ENCODE results near the gene BPNT1. TPM values are rescaled to one million over a fixed set of nuclear protein-coding genes. Genes with fewer than 3 reads are reported as not detected.

BPNT1 gene
- total and polyA plus RNA-seq, 2 of the 13 experiments (the other 11 are each of a cell fraction or from before 2014, with no cell fraction given), result 35.2 to 43.9 TPM

DNA sequence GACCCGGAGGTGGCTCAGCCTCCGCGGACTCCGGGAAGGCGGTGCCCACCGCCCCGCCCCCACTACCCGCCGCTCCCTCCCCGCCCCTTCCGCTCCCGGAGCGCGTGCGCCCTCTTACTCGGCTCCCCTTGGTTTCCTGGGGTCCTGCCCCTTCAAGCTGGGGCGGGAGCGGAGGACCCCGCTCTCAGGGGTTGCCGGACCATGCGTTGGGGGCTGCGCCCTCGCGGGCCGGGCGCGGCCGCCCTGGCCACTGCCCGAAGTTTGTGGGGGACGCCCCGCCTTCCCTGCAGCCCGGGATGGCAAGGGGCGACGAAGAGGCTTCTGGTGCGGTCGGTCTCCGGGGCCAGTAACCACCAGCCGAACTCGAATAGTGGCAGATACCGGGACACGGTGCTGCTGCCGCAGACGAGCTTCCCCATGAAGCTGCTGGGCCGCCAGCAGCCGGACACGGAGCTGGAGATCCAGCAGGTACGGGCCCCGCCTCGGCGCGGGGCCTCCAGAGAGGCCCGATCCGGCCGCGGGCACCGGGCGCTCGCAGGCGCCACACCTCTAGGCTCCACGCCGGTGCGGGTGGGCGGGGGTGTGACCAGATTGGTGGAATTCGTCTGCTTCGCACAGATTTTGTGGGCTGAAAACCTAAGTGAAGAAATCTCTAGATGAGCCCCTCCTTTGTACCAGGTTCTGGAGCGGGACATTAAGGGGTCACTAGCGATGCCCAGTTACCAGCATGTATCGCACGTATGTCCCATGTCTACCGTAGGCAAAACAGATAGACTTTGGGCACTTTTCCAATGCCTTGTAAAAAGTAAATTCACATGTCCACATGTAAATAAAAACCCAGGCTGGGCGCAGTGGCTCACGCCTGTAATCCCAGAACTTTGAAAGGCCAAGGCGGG lies 4.7 kb upstream of the BPNT1 start, which contains the start of gene IARS2 (continued):
- TF ChIP-seq, protein P1, sequence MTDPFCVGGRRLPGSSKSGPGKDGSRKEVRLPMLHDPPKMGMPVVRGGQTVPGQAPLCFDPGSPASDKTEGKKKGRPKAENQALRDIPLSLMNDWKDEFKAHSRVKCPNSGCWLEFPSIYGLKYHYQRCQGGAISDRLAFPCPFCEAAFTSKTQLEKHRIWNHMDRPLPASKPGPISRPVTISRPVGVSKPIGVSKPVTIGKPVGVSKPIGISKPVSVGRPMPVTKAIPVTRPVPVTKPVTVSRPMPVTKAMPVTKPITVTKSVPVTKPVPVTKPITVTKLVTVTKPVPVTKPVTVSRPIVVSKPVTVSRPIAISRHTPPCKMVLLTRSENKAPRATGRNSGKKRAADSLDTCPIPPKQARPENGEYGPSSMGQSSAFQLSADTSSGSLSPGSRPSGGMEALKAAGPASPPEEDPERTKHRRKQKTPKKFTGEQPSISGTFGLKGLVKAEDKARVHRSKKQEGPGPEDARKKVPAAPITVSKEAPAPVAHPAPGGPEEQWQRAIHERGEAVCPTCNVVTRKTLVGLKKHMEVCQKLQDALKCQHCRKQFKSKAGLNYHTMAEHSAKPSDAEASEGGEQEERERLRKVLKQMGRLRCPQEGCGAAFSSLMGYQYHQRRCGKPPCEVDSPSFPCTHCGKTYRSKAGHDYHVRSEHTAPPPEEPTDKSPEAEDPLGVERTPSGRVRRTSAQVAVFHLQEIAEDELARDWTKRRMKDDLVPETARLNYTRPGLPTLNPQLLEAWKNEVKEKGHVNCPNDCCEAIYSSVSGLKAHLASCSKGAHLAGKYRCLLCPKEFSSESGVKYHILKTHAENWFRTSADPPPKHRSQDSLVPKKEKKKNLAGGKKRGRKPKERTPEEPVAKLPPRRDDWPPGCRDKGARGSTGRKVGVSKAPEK (CRISPR knock-in tag; IDR thresholded peaks at IDR 0.05; ENCODE audit: borderline replicate concordance), result 0 out of 2 replicates have a peak, but pooled peaks have one; percentile 30
- TF ChIP-seq ARID5B (CRISPR knock-in tag; IDR thresholded peaks at IDR 0.05), result no peak; the same call in 1 of the 2 replicates
- peak; percentile 48; the same call in 1 of the 2 replicates for TF ChIP-seq IRF9 (CRISPR knock-in tag; IDR thresholded peaks at IDR 0.05; ENCODE audit: borderline replicate concordance)
- no peak for TF ChIP-seq ZHX1 (CRISPR knock-in tag; IDR thresholded peaks at IDR 0.05; ENCODE audit: low read depth)
- no peak for TF ChIP-seq PPARG (CRISPR knock-in tag; conservative IDR thresholded peaks at IDR 0.05)
- TF ChIP-seq PHF5A (CRISPR knock-in tag; IDR thresholded peaks at IDR 0.05; ENCODE audit: low read depth, unreplicated experiment), result no peak
- TF ChIP-seq, protein P2, sequence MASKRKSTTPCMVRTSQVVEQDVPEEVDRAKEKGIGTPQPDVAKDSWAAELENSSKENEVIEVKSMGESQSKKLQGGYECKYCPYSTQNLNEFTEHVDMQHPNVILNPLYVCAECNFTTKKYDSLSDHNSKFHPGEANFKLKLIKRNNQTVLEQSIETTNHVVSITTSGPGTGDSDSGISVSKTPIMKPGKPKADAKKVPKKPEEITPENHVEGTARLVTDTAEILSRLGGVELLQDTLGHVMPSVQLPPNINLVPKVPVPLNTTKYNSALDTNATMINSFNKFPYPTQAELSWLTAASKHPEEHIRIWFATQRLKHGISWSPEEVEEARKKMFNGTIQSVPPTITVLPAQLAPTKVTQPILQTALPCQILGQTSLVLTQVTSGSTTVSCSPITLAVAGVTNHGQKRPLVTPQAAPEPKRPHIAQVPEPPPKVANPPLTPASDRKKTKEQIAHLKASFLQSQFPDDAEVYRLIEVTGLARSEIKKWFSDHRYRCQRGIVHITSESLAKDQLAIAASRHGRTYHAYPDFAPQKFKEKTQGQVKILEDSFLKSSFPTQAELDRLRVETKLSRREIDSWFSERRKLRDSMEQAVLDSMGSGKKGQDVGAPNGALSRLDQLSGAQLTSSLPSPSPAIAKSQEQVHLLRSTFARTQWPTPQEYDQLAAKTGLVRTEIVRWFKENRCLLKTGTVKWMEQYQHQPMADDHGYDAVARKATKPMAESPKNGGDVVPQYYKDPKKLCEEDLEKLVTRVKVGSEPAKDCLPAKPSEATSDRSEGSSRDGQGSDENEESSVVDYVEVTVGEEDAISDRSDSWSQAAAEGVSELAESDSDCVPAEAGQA (IDR thresholded peaks at IDR 0.05; ENCODE audit: low read depth), result no peak
- TF ChIP-seq, protein P2 (CRISPR knock-in tag; IDR thresholded peaks at IDR 0.05; ENCODE audit: borderline replicate concordance), result peak; percentile 53; the same call in 1 of the 2 replicates
- TF ChIP-seq ZNF670 (CRISPR knock-in tag; IDR thresholded peaks at IDR 0.05; ENCODE audit: borderline replicate concordance), result no peak

Data from HepG2 (cell line).